ENCODE results near the gene APRT.

APRT gene

GRCh38 chr16:88856122-88856827, 44.5 kb upstream of the APRT start:
- DNase-seq (ENCODE audit: low read depth): no peak
- H3K4me3 ChIP-seq (ENCODE audit: control insufficient read depth, low read depth, low read length): peak overlapping the region; percentile 71
- no peak for TF ChIP-seq CTCF (IDR thresholded peaks at IDR 0.05; ENCODE audit: control insufficient read depth, insufficient read depth, low read depth, low read length, missing control alignments)

DNA sequence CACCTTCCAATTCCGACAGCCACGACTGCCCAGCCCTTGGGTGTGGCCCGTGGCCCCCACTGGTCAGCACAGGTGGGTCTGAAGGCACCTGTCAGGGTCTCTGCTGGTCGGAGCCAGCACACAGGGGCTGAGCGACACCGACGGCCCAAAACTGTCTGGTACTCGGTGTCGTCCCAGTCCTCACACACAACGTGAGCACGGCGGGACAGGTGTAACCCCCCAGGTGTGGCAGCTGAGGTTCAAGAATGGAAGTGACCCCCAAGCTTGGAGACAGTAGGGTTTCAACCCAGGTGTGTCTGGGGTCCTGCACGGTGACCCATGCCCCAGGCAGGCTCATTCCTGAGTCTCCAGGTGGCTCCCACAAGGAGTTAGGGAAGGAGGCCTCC, 44.0 kb upstream of the APRT start:
- DNase-seq (ENCODE audit: low read depth): no peak
- TF ChIP-seq CTCF (IDR thresholded peaks at IDR 0.05; ENCODE audit: control insufficient read depth, insufficient read depth, low read depth, low read length, missing control alignments): no peak
- H3K4me3 ChIP-seq (ENCODE audit: control insufficient read depth, low read depth, low read length): peak overlapping the region; percentile 71

DNA sequence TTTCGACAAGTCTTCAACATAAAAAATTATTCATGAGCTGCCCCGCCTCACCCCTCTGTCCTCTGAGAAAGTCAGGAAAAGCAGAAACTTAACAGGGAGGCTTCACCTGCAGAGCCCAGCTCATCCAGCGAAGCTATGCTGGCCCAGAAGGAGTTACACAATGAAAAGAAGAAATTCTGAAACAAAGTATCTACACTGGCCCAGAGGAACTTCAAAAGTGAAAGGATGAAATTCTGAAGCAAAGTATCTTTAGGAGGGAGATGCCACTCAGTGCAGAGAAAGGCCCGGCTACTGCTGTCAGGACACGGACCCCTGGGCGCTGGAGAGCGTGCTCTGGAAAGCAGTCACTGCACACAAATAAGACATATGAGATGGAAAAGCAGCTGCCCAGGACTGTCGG, 43.4 kb upstream of the APRT start:
- no peak overlapping the region for H3K4me3 ChIP-seq (ENCODE audit: control insufficient read depth, low read depth, low read length)
- no peak for DNase-seq (ENCODE audit: low read depth)
- TF ChIP-seq CTCF (IDR thresholded peaks at IDR 0.05; ENCODE audit: control insufficient read depth, insufficient read depth, low read depth, low read length, missing control alignments): no peak

DNA sequence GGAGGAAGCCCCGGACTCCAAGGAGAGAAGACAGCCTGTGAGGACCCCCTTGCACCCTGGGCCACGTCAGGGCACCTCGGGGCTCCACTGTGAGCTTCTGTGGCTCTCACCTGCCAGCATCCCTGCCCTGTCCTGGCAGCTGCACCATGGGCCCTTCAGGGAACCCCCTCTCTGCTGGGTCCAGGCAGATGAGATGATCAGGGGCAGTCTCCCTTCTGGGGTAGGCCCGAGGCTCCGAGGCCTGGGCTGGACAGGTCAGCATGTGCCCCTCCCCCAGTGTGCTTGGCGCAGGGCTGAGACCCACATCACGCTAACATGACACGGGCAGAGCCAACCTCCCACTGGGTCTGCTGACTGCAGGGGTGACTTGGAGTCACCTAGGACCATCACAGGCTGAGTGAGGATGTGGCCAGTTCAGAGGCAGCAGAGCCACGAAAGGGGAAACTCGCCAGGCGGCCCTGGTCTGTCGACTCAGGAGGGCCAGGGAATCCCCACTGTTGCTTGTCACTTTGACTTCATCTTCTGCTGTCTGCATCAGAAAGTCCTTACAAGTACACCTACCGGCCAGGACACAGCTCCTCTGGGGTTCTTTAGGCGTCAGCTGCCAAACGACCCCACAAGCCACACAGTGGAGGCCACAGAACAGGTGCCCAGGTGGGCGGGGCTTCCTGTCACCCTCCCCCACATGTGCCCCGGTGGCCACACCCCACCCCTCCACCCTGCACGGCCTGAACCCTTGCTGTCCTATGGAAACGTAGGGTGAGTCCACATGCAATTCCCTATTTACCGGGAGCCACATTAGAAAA, 42.8 kb upstream of the APRT start:
- no peak overlapping the region for H3K4me3 ChIP-seq (ENCODE audit: control insufficient read depth, low read depth, low read length)
- DNase-seq (ENCODE audit: low read depth): no peak
- no peak for TF ChIP-seq CTCF (IDR thresholded peaks at IDR 0.05; ENCODE audit: control insufficient read depth, insufficient read depth, low read depth, low read length, missing control alignments)

DNA sequence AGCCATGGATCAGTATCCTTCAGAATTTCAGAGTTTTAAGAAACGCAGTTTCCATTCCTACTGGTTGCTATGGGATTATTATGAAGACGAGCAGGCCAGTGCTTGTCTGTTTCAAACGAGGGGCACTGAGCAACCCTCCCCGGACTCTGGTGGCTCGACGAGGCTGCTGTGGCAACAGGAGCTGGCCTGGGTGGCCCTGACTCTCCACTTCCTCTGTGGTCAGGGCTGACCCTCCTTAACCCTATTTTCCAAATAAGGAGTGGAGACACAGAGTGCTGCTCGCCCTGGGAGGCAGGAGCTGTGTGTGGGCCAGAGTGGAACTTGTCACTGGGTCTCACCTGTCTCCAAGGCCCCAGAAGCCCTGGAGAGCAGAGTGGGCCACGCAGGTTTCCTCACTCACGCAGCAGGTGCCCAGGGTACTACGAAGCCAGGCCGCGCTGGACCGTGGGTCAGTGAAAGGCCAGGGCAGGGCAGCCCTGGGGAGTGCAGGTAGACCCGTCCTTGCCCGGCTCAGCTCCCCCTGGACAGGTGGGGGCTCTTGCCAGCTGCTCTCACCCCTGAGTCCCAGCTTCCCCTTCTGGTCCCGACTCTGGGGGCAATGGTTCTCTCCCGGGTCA, 41.7 kb upstream of the APRT start:
- no peak for TF ChIP-seq CTCF (IDR thresholded peaks at IDR 0.05; ENCODE audit: control insufficient read depth, insufficient read depth, low read depth, low read length, missing control alignments)
- no peak for DNase-seq (ENCODE audit: low read depth)
- no peak overlapping the region for H3K4me3 ChIP-seq (ENCODE audit: control insufficient read depth, low read depth, low read length)

- TF ChIP-seq CTCF (IDR thresholded peaks at IDR 0.05; ENCODE audit: control insufficient read depth, insufficient read depth, low read depth, low read length, missing control alignments): no peak
- no peak for DNase-seq (ENCODE audit: low read depth)
- H3K4me3 ChIP-seq (ENCODE audit: control insufficient read depth, low read depth, low read length): no peak overlapping the region
These were observed 39.9 kb upstream of the APRT start for GRCh38 chr16:88851616-88852015.

All from AG09309 (cell line).